ENCODE data around the gene PDLIM1. TPM values are rescaled to one million over a fixed set of nuclear protein-coding genes. Genes with fewer than 3 reads are reported as not detected.

PDLIM1 gene
- total and polyA plus RNA-seq, 2 of the 13 experiments (the other 11 are each of a cell fraction or from before 2014, with no cell fraction given), result 119 to 123 TPM

- peak; percentile 19; the same call in 1 of the 2 replicates for TF ChIP-seq ZNF281 (CRISPR knock-in tag; IDR thresholded peaks at IDR 0.05; ENCODE audit: borderline replicate concordance)
- no peak for TF ChIP-seq IKZF1 (IDR thresholded peaks at IDR 0.05)
- TF ChIP-seq ZNF225 (CRISPR knock-in tag; IDR thresholded peaks at IDR 0.05), result no peak
- no peak for TF ChIP-seq ZNF720 (CRISPR knock-in tag; IDR thresholded peaks at IDR 0.05)
- TF ChIP-seq ZNF292 (CRISPR knock-in tag; IDR thresholded peaks at IDR 0.05; ENCODE audit: borderline replicate concordance, low read depth), result peak; percentile 16; the same call in 1 of the 2 replicates
- TF ChIP-seq ZBTB8A (CRISPR knock-in tag; IDR thresholded peaks at IDR 0.05; ENCODE audit: borderline replicate concordance, low read depth), result no peak
- no peak for TF ChIP-seq ESRRA (CRISPR knock-in tag; IDR thresholded peaks at IDR 0.05; ENCODE audit: low read depth)
- no peak for TF ChIP-seq ATRX (CRISPR knock-in tag; IDR thresholded peaks at IDR 0.05; ENCODE audit: borderline replicate concordance)
- TF ChIP-seq MED13 (CRISPR knock-in tag; IDR thresholded peaks at IDR 0.05), result no peak
- TF ChIP-seq ZNF770 (CRISPR knock-in tag; IDR thresholded peaks at IDR 0.05), result no peak
- TF ChIP-seq PCBP1 (IDR thresholded peaks at IDR 0.05; ENCODE audit: borderline replicate concordance, low read depth, low read length), result no peak
- TF ChIP-seq NR2F1 (CRISPR knock-in tag; IDR thresholded peaks at IDR 0.05), result no peak
- TF ChIP-seq CCDC6 (CRISPR knock-in tag; IDR thresholded peaks at IDR 0.05), result no peak
- no peak for TF ChIP-seq AGO2 (optimal IDR thresholded peaks at IDR 0.05; ENCODE audit: low read depth, low read length)
- TF ChIP-seq RCOR2 (CRISPR knock-in tag; IDR thresholded peaks at IDR 0.05), result peak; percentile 46
- no peak for TF ChIP-seq ZNF552 (CRISPR knock-in tag; IDR thresholded peaks at IDR 0.05; ENCODE audit: borderline replicate concordance)
- TF ChIP-seq CBX5 (CRISPR knock-in tag; IDR thresholded peaks at IDR 0.05; ENCODE audit: borderline replicate concordance), result no peak
- TF ChIP-seq ZNF598 (CRISPR knock-in tag; IDR thresholded peaks at IDR 0.05; ENCODE audit: borderline replicate concordance), result no peak
- no peak for TF ChIP-seq HNF1A (IDR thresholded peaks at IDR 0.05; ENCODE audit: low read depth)
- TF ChIP-seq HNF1A (CRISPR knock-in tag; IDR thresholded peaks at IDR 0.05; ENCODE audit: borderline replicate concordance), result peak; percentile 40; the same call in 1 of the 2 replicates
- TF ChIP-seq ZNF547 (CRISPR knock-in tag; IDR thresholded peaks at IDR 0.05), result no peak
Observed at GRCh38 chr10:95335933-95336699, 45.3 kb upstream of the PDLIM1 start (continued).
